Progenitor cell of endocrine pancreas (in vitro differentiated cells): ENCODE data around the gene DNAJB9. TPM values are rescaled to one million over a fixed set of nuclear protein-coding genes. Genes with fewer than 3 reads are reported as not detected.

Experiments used
- DNase-seq: peaks from one replicate; pipeline ENCODE4 v3.0.0; 2021; ENCODE audit warnings: low spot score; ENCODE audit not compliant: unreplicated experiment
- H3K27ac Mint-ChIP-seq: 2 replicates; pipeline ENCODE4 v1.8.0; 2021; ENCODE audit warnings: mild to moderate bottlenecking, moderate library complexity, mixed read lengths
- H3K27me3 Mint-ChIP-seq: 2 replicates; pipeline ENCODE4 v1.8.0; 2021; ENCODE audit warnings: mixed read lengths
- H3K36me3 Mint-ChIP-seq: 2 replicates; pipeline ENCODE4 v1.8.0; 2022; ENCODE audit warnings: mixed read lengths; ENCODE audit not compliant: insufficient read depth
- H3K4me1 Mint-ChIP-seq: 2 replicates; pipeline ENCODE4 v1.8.0; 2021; ENCODE audit warnings: low read depth, mixed read lengths
- H3K4me3 Mint-ChIP-seq: 2 replicates; pipeline ENCODE4 v1.8.0; 2021; ENCODE audit warnings: low read depth, mild to moderate bottlenecking, moderate library complexity, mixed read lengths
- H3K9me3 Mint-ChIP-seq: 2 replicates; pipeline ENCODE4 v1.8.0; 2021; ENCODE audit warnings: low read depth, mixed read lengths
- CTCF ChIP-seq: fragments of 200-600 bp; sonication (generic); IDR thresholded peaks from one replicate; pipeline ENCODE4 v1.5.0; 2021; ENCODE audit warnings: antibody characterized with exemption, mild to moderate bottlenecking; ENCODE audit not compliant: unreplicated experiment
- total RNA-seq: library from RNA; stranded (reverse); gene quantifications from 2 replicates; pipeline ENCODE4 v1.2.1, GENCODE V29; 2021

DNAJB9 gene
- total RNA-seq, 1 donor from 2014 or later, result 19.5 TPM

GRCh38 chr7:108557617-108558016, 12.1 kb upstream of the DNAJB9 start:
- peaks cover 24% of the 10 kb centered on the region for H3K9me3 Mint-ChIP-seq

GRCh38 chr7:108559253-108559652, 10.4 kb upstream of the DNAJB9 start:
- no peaks in the 10 kb centered on the region for H3K27me3 Mint-ChIP-seq
- no peak overlapping the region for H3K4me3 Mint-ChIP-seq
- TF ChIP-seq CTCF, result no peak
- peaks cover 2% of the 10 kb centered on the region for H3K4me1 Mint-ChIP-seq
- peaks cover 31% of the 10 kb centered on the region for H3K36me3 Mint-ChIP-seq
- no peak for DNase-seq
- no peak overlapping the region for H3K27ac Mint-ChIP-seq
- H3K9me3 Mint-ChIP-seq, result peaks cover 24% of the 10 kb centered on the region

More at GRCh38 chr7:108557617-108558016, 12.1 kb upstream of the DNAJB9 start:
- Mint-ChIP-seq H3K27me3 (no peaks in the 10 kb centered on the region), H3K4me3 (no peak overlapping the region), H3K27ac (no peak overlapping the region), H3K4me1 (peaks cover 2% of the 10 kb centered on the region), H3K36me3 (peaks cover 27% of the 10 kb centered on the region)
- TF ChIP-seq CTCF, result no peak
- no peak for DNase-seq

- TF ChIP-seq CTCF, result no peak
- peaks cover 40% of the 10 kb centered on the region for H3K36me3 Mint-ChIP-seq
- H3K27me3 Mint-ChIP-seq, result no peaks in the 10 kb centered on the region
- DNase-seq, result no peak
- H3K4me3 Mint-ChIP-seq, result no peak overlapping the region
- peak overlapping the region; percentile 53 for H3K27ac Mint-ChIP-seq
- H3K4me1 Mint-ChIP-seq, result peaks cover 2% of the 10 kb centered on the region
- peaks cover 21% of the 10 kb centered on the region for H3K9me3 Mint-ChIP-seq
Measured at GRCh38 chr7:108561047-108561619, 8.5 kb upstream of the DNAJB9 start.

GRCh38 chr7:108565987-108566386, 3.7 kb upstream of the DNAJB9 start:
- no peak for TF ChIP-seq CTCF
- H3K36me3 Mint-ChIP-seq, result peaks cover 27% of the 10 kb centered on the region
- no peak overlapping the region for H3K27ac Mint-ChIP-seq

GRCh38 chr7:108568801-108569380, 783 bp upstream of the DNAJB9 start:
- no peak for DNase-seq
- Mint-ChIP-seq H3K36me3 (peaks cover 23% of the 10 kb centered on the region), H3K9me3 (no peaks in the 10 kb centered on the region), H3K27ac (peak overlapping the region; percentile 100), H3K4me1 (peaks cover 23% of the 10 kb centered on the region), H3K4me3 (peak overlapping the region; percentile 95), H3K27me3 (no peaks in the 10 kb centered on the region)
- no peak for TF ChIP-seq CTCF

More at GRCh38 chr7:108565987-108566386, 3.7 kb upstream of the DNAJB9 start:
- Mint-ChIP-seq H3K4me1 (peaks cover 15% of the 10 kb centered on the region), H3K9me3 (no peaks in the 10 kb centered on the region), H3K4me3 (no peak overlapping the region), H3K27me3 (no peaks in the 10 kb centered on the region)
- no peak for DNase-seq
